ENCODE results near the gene ARL2BP. TPM values are rescaled to one million over a fixed set of nuclear protein-coding genes. Genes with fewer than 3 reads are reported as not detected.

ARL2BP gene
- total and polyA plus RNA-seq, 4 donors = 32.8 to 63.2 (median 44.1) TPM

DNA sequence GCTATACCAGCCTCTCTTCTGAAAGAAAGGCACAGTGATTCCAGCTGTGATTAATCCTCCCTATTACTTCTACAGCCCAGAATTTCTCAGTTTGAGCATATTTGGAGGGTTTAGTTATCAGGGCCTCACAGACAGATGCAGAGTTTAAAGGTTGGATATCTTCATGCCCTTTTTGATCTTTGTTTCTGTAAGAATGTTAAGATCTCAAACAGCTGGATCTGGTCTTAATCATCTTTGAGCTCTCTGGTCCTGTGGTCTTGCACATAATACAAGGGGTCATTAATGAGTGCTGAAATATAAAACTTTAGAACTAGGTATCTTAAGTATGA, 9.1 kb upstream of the ARL2BP start:
- DNase-seq = no peak
- Histone ChIP-seq H3K9ac (ENCODE audit: insufficient read depth in 1 of 2, low read length in 2 of 2) (no peak overlapping the region), H3K27ac (ENCODE audit: low read depth in 1 of 2, low read length in 1 of 2) (no peak overlapping the region), H3K4me3 (no peak overlapping the region), H3K36me3 (ENCODE audit: control insufficient read depth in 4 of 4, insufficient read depth in 4 of 4, low read length in 4 of 4) (peaks cover 23 to 74% (median 33%) of the 10 kb centered on the region in 4 donors), H3K27me3 (ENCODE audit: control insufficient read depth in 3 of 3, insufficient read depth in 3 of 3, low read length in 2 of 3) (no peaks in the 10 kb centered on the region), H3K4me1 (ENCODE audit: control insufficient read depth in 5 of 5, insufficient read depth in 5 of 5, low read length in 5 of 5) (peaks cover 0 to 3% (median 0%) of the 10 kb centered on the region in 5 donors), H3K9me3 (ENCODE audit: control insufficient read depth in 4 of 4, insufficient read depth in 3 of 4, low read length in 3 of 4) (peaks cover 0 to 2% (median 0%) of the 10 kb centered on the region in 4 donors)
- TF ChIP-seq, protein P1, sequence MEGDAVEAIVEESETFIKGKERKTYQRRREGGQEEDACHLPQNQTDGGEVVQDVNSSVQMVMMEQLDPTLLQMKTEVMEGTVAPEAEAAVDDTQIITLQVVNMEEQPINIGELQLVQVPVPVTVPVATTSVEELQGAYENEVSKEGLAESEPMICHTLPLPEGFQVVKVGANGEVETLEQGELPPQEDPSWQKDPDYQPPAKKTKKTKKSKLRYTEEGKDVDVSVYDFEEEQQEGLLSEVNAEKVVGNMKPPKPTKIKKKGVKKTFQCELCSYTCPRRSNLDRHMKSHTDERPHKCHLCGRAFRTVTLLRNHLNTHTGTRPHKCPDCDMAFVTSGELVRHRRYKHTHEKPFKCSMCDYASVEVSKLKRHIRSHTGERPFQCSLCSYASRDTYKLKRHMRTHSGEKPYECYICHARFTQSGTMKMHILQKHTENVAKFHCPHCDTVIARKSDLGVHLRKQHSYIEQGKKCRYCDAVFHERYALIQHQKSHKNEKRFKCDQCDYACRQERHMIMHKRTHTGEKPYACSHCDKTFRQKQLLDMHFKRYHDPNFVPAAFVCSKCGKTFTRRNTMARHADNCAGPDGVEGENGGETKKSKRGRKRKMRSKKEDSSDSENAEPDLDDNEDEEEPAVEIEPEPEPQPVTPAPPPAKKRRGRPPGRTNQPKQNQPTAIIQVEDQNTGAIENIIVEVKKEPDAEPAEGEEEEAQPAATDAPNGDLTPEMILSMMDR (IDR thresholded peaks at IDR 0.05; ENCODE audit: control extremely low read depth, extremely low read depth) = no peak
- ATAC-seq (ENCODE audit: insufficient read depth, low FRiP score) = no peak

DNA sequence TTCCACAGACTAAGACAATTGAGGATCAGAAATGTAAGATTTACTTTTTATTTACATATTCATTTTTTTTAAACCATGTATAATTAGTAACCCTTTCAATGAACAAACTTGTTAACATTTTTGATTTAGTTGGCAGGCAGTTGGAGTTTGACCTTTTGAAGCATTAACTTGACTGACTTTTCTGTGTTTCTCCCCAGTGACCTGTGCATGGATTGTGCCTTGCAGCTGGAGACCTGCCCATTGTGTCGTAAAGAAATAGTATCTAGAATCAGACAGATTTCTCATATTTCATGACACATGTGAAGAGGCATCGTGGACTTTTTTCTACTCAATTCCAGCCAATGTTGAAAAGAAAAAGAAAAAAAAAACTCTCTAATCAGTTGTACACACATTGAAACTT, 6.4 kb upstream of the ARL2BP start:
- Histone ChIP-seq H3K36me3 (ENCODE audit: control insufficient read depth in 4 of 4, insufficient read depth in 4 of 4, low read length in 4 of 4) (peaks cover 11 to 49% (median 23%) of the 10 kb centered on the region in 4 donors), H3K9ac (ENCODE audit: insufficient read depth in 1 of 2, low read length in 2 of 2) (no peak overlapping the region), H3K27me3 (ENCODE audit: control insufficient read depth in 3 of 3, insufficient read depth in 3 of 3, low read length in 2 of 3) (no peaks in the 10 kb centered on the region), H3K9me3 (ENCODE audit: control insufficient read depth in 4 of 4, insufficient read depth in 3 of 4, low read length in 3 of 4) (peaks cover 0 to 2% (median 0%) of the 10 kb centered on the region in 4 donors), H3K4me1 (ENCODE audit: control insufficient read depth in 5 of 5, insufficient read depth in 5 of 5, low read length in 5 of 5) (peaks cover 0 to 3% (median 0%) of the 10 kb centered on the region in 5 donors), H3K27ac (ENCODE audit: low read depth in 1 of 2, low read length in 1 of 2) (no peak overlapping the region), H3K4me3 (no peak overlapping the region)
- no peak for DNase-seq
- no peak for ATAC-seq (ENCODE audit: insufficient read depth, low FRiP score)
- TF ChIP-seq, protein P1 (IDR thresholded peaks at IDR 0.05; ENCODE audit: control extremely low read depth, extremely low read depth) = no peak
- WGBS, 2 donors = 76 to 88% methylated on average over 2 of the region's 2 CpGs

DNA sequence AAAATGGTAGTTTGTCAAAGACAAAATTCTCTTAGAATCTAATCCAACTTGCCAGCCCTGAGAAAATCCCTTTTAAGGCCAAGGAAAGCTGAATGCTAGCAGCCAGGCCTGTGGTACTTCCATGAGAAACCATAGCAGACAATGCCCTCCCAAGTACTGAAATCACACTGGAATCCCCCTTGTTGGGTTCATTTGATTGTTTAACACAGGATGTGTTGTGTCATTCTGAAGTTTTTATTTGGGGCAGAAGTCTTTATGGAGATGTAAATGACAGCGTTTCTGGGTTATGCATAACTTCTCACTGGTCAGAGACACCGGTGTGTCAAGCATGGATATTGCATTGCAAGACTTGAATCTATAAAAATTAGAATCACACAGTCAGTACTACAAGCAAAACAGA, 6.0 kb upstream of the ARL2BP start:
- Histone ChIP-seq H3K9me3 (ENCODE audit: control insufficient read depth in 4 of 4, insufficient read depth in 3 of 4, low read length in 3 of 4) (peaks cover 0 to 2% (median 0%) of the 10 kb centered on the region in 4 donors), H3K27ac (ENCODE audit: low read depth in 1 of 2, low read length in 1 of 2) (no peak overlapping the region), H3K4me1 (ENCODE audit: control insufficient read depth in 5 of 5, insufficient read depth in 5 of 5, low read length in 5 of 5) (peaks cover 0 to 3% (median 0%) of the 10 kb centered on the region in 5 donors), H3K27me3 (ENCODE audit: control insufficient read depth in 3 of 3, insufficient read depth in 3 of 3, low read length in 2 of 3) (no peaks in the 10 kb centered on the region), H3K9ac (ENCODE audit: insufficient read depth in 1 of 2, low read length in 2 of 2) (no peak overlapping the region), H3K4me3 (no peak overlapping the region), H3K36me3 (ENCODE audit: control insufficient read depth in 4 of 4, insufficient read depth in 4 of 4, low read length in 4 of 4) (peaks cover 11 to 45% (median 20%) of the 10 kb centered on the region in 4 donors)
- TF ChIP-seq, protein P1 (IDR thresholded peaks at IDR 0.05; ENCODE audit: control extremely low read depth, extremely low read depth) = no peak
- ATAC-seq (ENCODE audit: insufficient read depth, low FRiP score) (no peak), DNase-seq (no peak)
- WGBS, 2 donors = 68 to 74% methylated on average over 2 of the region's 2 CpGs

DNA sequence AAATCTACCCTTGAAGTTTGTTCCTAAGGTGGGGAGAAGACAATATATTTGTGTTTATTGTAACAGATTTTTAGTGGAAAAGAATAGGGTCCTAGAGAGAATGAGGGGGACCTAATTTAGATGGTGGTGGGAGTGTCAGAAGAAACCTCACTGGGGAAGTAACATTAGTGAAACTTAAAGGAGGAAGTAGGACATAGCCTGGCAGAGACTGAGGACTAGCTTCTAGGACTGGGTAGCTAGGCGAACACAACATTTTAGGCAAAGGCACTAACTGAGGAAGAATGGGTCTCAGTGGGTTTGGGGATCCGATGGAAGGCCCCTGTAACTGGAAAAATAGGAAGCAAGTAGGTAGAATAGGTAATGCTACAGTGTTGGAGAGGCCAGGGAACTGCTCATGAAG, 4.2 kb upstream of the ARL2BP start:
- 54 to 81% methylated on average over 2 of the region's 2 CpGs for WGBS, 2 donors
- H3K4me3 ChIP-seq = no peak overlapping the region

More for the DNA sequence above, 4.2 kb upstream of the ARL2BP start:
- no peak for ATAC-seq (ENCODE audit: insufficient read depth, low FRiP score)
- Histone ChIP-seq H3K9me3 (ENCODE audit: control insufficient read depth in 4 of 4, insufficient read depth in 3 of 4, low read length in 3 of 4) (no peaks in the 10 kb centered on the region), H3K4me1 (ENCODE audit: control insufficient read depth in 5 of 5, insufficient read depth in 5 of 5, low read length in 5 of 5) (peaks cover 0 to 4% (median 0%) of the 10 kb centered on the region in 5 donors), H3K9ac (ENCODE audit: insufficient read depth in 1 of 2, low read length in 2 of 2) (no peak overlapping the region), H3K36me3 (ENCODE audit: control insufficient read depth in 4 of 4, insufficient read depth in 4 of 4, low read length in 4 of 4) (peaks cover 5 to 30% (median 10%) of the 10 kb centered on the region in 4 donors), H3K27ac (ENCODE audit: low read depth in 1 of 2, low read length in 1 of 2) (no peak overlapping the region), H3K27me3 (ENCODE audit: control insufficient read depth in 3 of 3, insufficient read depth in 3 of 3, low read length in 2 of 3) (no peaks in the 10 kb centered on the region)
- DNase-seq = no peak
- TF ChIP-seq, protein P1 (IDR thresholded peaks at IDR 0.05; ENCODE audit: control extremely low read depth, extremely low read depth) = no peak
